ENCODE data around the gene FAM25C. TPM values are rescaled to one million over a fixed set of nuclear protein-coding genes. Genes with fewer than 3 reads are reported as not detected.
"Not testable (repeated sequence)": the region's sequence is repeated elsewhere in the genome, so short reads cannot be mapped to it uniquely, and the experiment has no call there.

Gene FAM25C
- polyA plus RNA-seq (2012; ENCODE audit: insufficient read length, low read depth), result not detected

- not testable (repeated sequence) for TF ChIP-seq TAF1 (IDR thresholded peaks at IDR 0.05; ENCODE audit: borderline replicate concordance, insufficient read depth, low read length); REST (IDR thresholded peaks at IDR 0.05; ENCODE audit: insufficient read depth in 1 of 2, low read depth in 2 of 2, low read length in 2 of 2); POLR2AphosphoS5 (IDR thresholded peaks at IDR 0.05; ENCODE audit: low read depth, low read length)
Observed at GRCh38 chr10:47999691-48000090, at the start of gene FAM25C. Gene FAM25C, minus strand, starts transcription at chr10:47999791. Its CDS starts 26 bp downstream, at chr10:47999765.
